ENCODE data around the gene DBET. TPM values are rescaled to one million over a fixed set of nuclear protein-coding genes. Genes with fewer than 3 reads are reported as not detected.
A peak's percentile ranks its signal among the peaks of the same experiment; 100 is the strongest.
"Not testable (repeated sequence)": the region's sequence is repeated elsewhere in the genome, so short reads cannot be mapped to it uniquely, and the experiment has no call there.

Gene DBET
- total and polyA plus RNA-seq, 2 of the 13 experiments (the other 11 are each of a cell fraction or from before 2014, with no cell fraction given): not detected

DNA sequence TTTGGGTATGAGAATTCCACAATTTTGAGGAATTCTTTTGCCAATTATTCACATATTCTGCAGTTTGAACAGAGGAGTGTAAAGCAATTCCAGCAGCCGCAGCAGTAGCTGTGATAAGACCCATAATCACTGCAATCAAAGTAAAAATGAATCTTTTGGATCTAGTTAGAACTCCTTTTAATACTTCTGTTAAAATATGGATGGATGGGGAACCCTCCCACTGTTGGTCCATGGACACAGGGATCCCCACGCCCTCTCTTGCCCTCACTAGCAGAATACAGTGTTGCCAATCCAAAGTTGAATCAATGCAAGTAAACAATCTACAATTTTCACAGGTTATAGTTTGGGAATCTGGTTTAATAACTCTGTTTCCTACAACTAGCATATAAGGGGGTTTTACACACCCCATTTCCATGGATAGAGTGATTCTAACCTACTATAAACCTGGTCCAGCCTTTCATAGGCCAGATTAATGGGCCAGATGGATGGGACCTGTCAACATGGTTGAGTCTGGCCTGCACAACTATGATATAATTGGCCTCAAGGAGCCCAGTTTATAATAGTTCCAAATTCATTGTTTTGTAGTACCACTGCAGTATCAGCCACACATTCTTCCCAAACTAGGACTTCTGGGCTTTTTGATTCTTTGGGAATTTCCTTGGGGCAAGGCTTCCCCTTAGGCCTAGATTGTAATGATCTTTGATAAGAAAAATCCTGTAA lies 43.6 kb downstream of the DBET start:
- H3K27ac ChIP-seq (ENCODE audit: extremely low read length, insufficient read depth, low read length); BruUV-seq (replicated peaks); in situ Hi-C loops (cut with HindIII; ENCODE audit: extremely low pct_ligation_motif_present, low pct_unique_long_range_greater_than_20kb); H3K4me1 ChIP-seq (ENCODE audit: insufficient read depth, low read length); ATAC-seq; CTCF ChIA-PET (ENCODE audit: low intra/inter-chr PET ratio, low total read pairs); H2AFZ ChIP-seq (ENCODE audit: low read length); H3K36me3 ChIP-seq (replicated peaks in 1 of 2; ENCODE audit: control insufficient read depth in 1 of 2, insufficient read depth in 2 of 2, low read length in 2 of 2); FAIRE-seq; H4K20me1 ChIP-seq (ENCODE audit: insufficient read depth, low read length); H3K79me2 ChIP-seq (ENCODE audit: insufficient read depth, low read length); H3K9ac ChIP-seq (ENCODE audit: insufficient read depth, low read depth, low read length); H3K27me3 ChIP-seq (ENCODE audit: control insufficient read depth in 1 of 2, insufficient read depth in 2 of 2, low read length in 2 of 2); H3K4me2 ChIP-seq (ENCODE audit: low read depth, low read length); POLR2A ChIA-PET; intact Hi-C loops (cut with micrococcal nuclease; ENCODE audit: unreplicated experiment); H3K4me3 ChIP-seq (replicated peaks in 1 of 3; ENCODE audit: insufficient read depth in 1 of 3, low read depth in 2 of 3, low read length in 3 of 3): not testable (repeated sequence)
- peaks cover 39% of the 10 kb centered on the region for H3K9me3 ChIP-seq (ENCODE audit: low read length)
- peak; percentile 1 for DNase-seq (ENCODE audit: low spot score)
- 3% methylated on average over 2 of the region's 2 CpGs for WGBS (ENCODE audit: low lambda C conversion rate)

- in situ Hi-C loops (cut with HindIII; ENCODE audit: extremely low pct_ligation_motif_present, low pct_unique_long_range_greater_than_20kb); H3K4me2 ChIP-seq (ENCODE audit: low read depth, low read length); H3K36me3 ChIP-seq (replicated peaks in 1 of 2; ENCODE audit: control insufficient read depth in 1 of 2, insufficient read depth in 2 of 2, low read length in 2 of 2); intact Hi-C loops (cut with micrococcal nuclease; ENCODE audit: unreplicated experiment); H2AFZ ChIP-seq (ENCODE audit: low read length); H3K79me2 ChIP-seq (ENCODE audit: insufficient read depth, low read length); H3K4me1 ChIP-seq (ENCODE audit: insufficient read depth, low read length); H3K4me3 ChIP-seq (replicated peaks in 1 of 3; ENCODE audit: insufficient read depth in 1 of 3, low read depth in 2 of 3, low read length in 3 of 3); FAIRE-seq; H3K27me3 ChIP-seq (ENCODE audit: control insufficient read depth in 1 of 2, insufficient read depth in 2 of 2, low read length in 2 of 2); BruUV-seq (replicated peaks); CTCF ChIA-PET (ENCODE audit: low intra/inter-chr PET ratio, low total read pairs); POLR2A ChIA-PET; ATAC-seq; H3K9ac ChIP-seq (ENCODE audit: insufficient read depth, low read depth, low read length); H4K20me1 ChIP-seq (ENCODE audit: insufficient read depth, low read length); H3K27ac ChIP-seq (ENCODE audit: extremely low read length, insufficient read depth, low read length): not testable (repeated sequence)
- H3K9me3 ChIP-seq (ENCODE audit: low read length): peaks cover 39% of the 10 kb centered on the region
- DNase-seq (ENCODE audit: low spot score): peak; percentile 1
- TF ChIP-seq FOXK2 (IDR thresholded peaks at IDR 0.05) (0 out of 2 replicates have a peak, but pooled peaks have one; percentile 8), ZFAT (CRISPR knock-in tag; conservative IDR thresholded peaks at IDR 0.05) (0 out of 2 replicates have a peak, but pooled peaks have one; percentile 19)
- WGBS (ENCODE audit: low lambda C conversion rate): 10% methylated on average over 6 of the region's 6 CpGs
These were observed 44.5 kb downstream of the DBET start for GRCh38 chr4:190108756-190109155.

Measured in HepG2 (cell line).